Aorta (tissue), 5 donors: ENCODE measurements around the gene CNTLN. TPM values are rescaled to one million over a fixed set of nuclear protein-coding genes. Genes with fewer than 3 reads are reported as not detected.
"Not testable (repeated sequence)": the region's sequence is repeated elsewhere in the genome, so short reads cannot be mapped to it uniquely, and the experiment has no call there.

Experiments
- ATAC-seq: fragments of 200-7000 bp; cut with Tn5 transposase; one replicate; pipeline ENCODE4 v1.9.1; 2022; ENCODE audit warnings: moderate library complexity; ENCODE audit not compliant: low FRiP score
- DNase-seq, 2 donors: peaks; one replicate each; pipeline ENCODE4 v3.0.0-alpha.2; 2020
- H3K27ac ChIP-seq, 2 donors: one replicate each; pipeline ENCODE4 v1.5.1; 2013; ENCODE audit warnings: low read length in 2 of 2, mild to moderate bottlenecking in 2 of 2, moderate library complexity in 2 of 2, control low read depth in 1 of 2, inconsistent platforms in 1 of 2, low read depth in 1 of 2
- H3K27me3 ChIP-seq, 2 donors: one replicate each; pipeline ENCODE4 v1.6.1; 2013; ENCODE audit warnings: control low read depth in 1 of 2, low read length in 1 of 2, mild to moderate bottlenecking in 1 of 2, moderate library complexity in 1 of 2; ENCODE audit not compliant: insufficient read depth in 2 of 2, control insufficient read depth in 1 of 2
- H3K36me3 ChIP-seq, 2 donors: one replicate each; pipeline ENCODE4 v1.6.1; 2013; ENCODE audit warnings: control low read depth in 1 of 2, low read length in 1 of 2, mild to moderate bottlenecking in 1 of 2; ENCODE audit not compliant: insufficient read depth in 2 of 2, control insufficient read depth in 1 of 2
- H3K4me1 ChIP-seq, 2 donors: one replicate each; pipeline ENCODE4 v1.6.1; 2013; ENCODE audit warnings: low read length in 2 of 2, control low read depth in 1 of 2, mild to moderate bottlenecking in 1 of 2, moderate library complexity in 1 of 2; ENCODE audit not compliant: insufficient read depth in 2 of 2, control insufficient read depth in 1 of 2
- H3K4me3 ChIP-seq, 2 donors: one replicate each; pipeline ENCODE4 v1.5.1; 2013; ENCODE audit warnings: low read length in 2 of 2, control low read depth in 1 of 2, mild to moderate bottlenecking in 1 of 2
- H3K9me3 ChIP-seq: one replicate; pipeline ENCODE4 v1.6.1; 2013; ENCODE audit warnings: mild to moderate bottlenecking, low read length; ENCODE audit not compliant: control insufficient read depth
- whole genome bisulfite sequencing, 2 donors: extraction: QIAGEN DNeasy Blood & Tissue Kit; methylation state at CpG; one replicate each; pipeline ENCODE4 v1.1.7; 2013; 5-methylcytosine and 5-hydroxymethylcytosine counted together
- intact Hi-C, 2 donors: fragments of 100-400 bp; cut with DNase I; formaldehyde crosslinking; loops; one replicate each; pipeline versions ENCODE4 v1.14.2 to v1.15.0; 2022
- polyA plus RNA-seq, 2 donors: library from polyadenylated mRNA; stranded (reverse); fragments of 200-250 nt; gene quantifications; one replicate each; pipeline ENCODE4 v1.2.3, GENCODE V29; 2013
- total RNA-seq, 2 donors: library from RNA; stranded (reverse); fragmentation: NEBNext Ultra II Directional; extraction: Animal tissue kit (Norgen Biotek cat#: 25700); gene quantifications; one replicate each; pipeline ENCODE4 v1.2.1, GENCODE V29; 2021
- donor health status: healthy with polysubstance abuse.
- donor health status: Bipolar disorder and iron deficiency.
- donor health status: DM: no; HTN: no; CAD: no.
- donor health status: DM: no; HTN: no; CAD: no.
- donor health status: DM: yes; HTN: yes; CAD: no.

Gene CNTLN
- total and polyA plus RNA-seq, 4 donors, result 2.6 to 17.0 (median 8.6) TPM

DNA sequence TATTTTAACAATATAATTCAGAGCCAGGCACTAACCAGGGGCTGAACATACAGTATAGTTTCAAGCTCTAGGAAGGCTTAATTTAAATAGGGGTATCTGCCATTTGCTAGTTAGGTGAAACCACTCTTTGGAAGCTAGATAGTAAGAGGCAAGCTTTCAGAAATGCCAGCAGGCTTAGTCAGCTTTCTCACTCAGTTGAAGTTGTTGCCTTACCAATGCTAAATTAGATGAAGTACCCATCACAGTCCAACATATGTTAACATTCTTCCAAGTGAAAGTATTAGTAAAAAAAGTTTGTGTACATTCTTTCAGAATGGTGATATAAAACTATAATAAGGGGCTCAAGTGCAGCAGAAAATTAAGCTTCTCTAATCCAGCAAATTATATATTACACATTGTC lies 215.0 kb downstream of the CNTLN start:
- intact Hi-C loops, result no loop called here
- Histone ChIP-seq H3K4me3 (no peak overlapping the region), H3K36me3 (no peaks in the 10 kb centered on the region)

DNA sequence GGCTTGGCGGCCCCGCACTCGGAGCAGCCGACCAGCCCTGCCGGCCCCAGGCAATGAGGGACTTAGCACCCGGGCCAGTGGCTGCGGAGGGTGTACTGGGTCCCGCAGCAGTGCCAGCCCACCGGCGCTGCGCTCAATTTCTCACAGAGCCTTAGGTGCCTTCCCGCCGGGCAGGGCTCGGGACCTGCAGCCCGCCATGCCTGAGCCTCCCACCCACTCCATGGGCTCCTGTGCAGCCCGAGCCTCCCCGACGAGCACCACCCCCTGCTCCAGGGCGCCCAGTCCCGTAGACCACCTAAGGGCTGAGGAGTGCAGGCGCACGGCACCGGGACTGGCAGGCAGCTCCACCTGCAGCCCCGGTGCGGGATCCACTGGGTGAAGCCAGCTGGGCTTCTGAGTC lies 219.2 kb downstream of the CNTLN start:
- H3K9me3 ChIP-seq, H3K4me1 ChIP-seq, H3K4me3 ChIP-seq, H3K27ac ChIP-seq, H3K27me3 ChIP-seq, intact Hi-C loops, ATAC-seq, DNase-seq, H3K36me3 ChIP-seq: not testable (repeated sequence)
- WGBS, 2 donors, result 93 to 98% methylated on average over 24 to 25 of the region's 25 CpGs

More for the DNA sequence above, 215.0 kb downstream of the CNTLN start:
- no peak for DNase-seq
- Histone ChIP-seq H3K27me3 (no peaks in the 10 kb centered on the region), H3K27ac (no peak overlapping the region), H3K9me3 (no peaks in the 10 kb centered on the region), H3K4me1 (no peaks in the 10 kb centered on the region)
- no peak for ATAC-seq

DNA sequence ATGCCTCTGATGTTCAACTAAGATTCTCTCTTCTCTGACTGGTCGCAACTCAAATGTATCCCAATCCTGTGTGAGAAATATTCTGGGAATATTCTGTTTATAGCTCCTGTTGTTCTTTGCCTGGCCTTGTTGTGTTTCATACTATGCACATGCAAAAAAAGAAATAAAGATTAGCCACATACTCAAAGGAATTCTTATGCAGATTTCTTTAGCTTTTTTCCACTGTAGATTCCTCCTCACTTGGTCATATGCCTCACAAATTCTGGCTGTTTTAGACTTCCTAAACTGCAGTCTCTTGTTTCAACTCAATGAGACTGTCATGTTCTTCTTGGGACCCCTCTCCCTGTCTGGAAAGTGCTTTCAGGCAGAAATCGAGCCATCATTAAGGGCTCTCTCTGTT lies 226.5 kb downstream of the CNTLN start:
- H3K4me3 ChIP-seq, result no peak overlapping the region
- ATAC-seq (no peak), DNase-seq (no peak)
- intact Hi-C loops, result no loop called here
- no peak overlapping the region for H3K27ac ChIP-seq
- H3K9me3 ChIP-seq, result no peaks in the 10 kb centered on the region
- H3K4me1 ChIP-seq, result no peaks in the 10 kb centered on the region
- H3K27me3 ChIP-seq, result no peaks in the 10 kb centered on the region
- WGBS, 2 donors, result 66 to 72% methylated on average over 2 of the region's 2 CpGs
- H3K36me3 ChIP-seq, result no peaks in the 10 kb centered on the region

DNA sequence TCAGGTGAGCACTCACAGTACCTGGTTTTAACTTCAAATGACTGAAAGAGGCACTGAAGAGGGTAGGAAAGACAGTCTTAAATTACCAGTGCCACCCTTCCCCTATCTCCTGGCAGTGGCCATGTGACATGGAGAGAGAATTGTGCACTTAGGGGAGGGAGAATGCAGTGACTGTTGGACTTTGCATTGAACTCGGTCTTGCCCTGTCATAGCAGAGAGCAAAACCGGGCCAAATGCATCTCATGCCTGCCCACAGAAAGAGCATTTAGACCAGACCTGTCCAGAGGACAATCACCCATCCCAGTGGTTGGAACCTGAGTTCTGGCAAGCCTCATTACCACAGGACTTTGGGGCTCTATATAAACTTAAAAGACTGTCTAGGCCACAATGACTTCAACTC lies 232.2 kb downstream of the CNTLN start:
- H3K36me3 ChIP-seq, result peaks cover 5 to 6% of the 10 kb centered on the region in 2 donors
- intact Hi-C loops, result no loop called here
- H3K27me3 ChIP-seq, result no peaks in the 10 kb centered on the region
- no peak overlapping the region for H3K4me3 ChIP-seq
- no peak overlapping the region for H3K27ac ChIP-seq
- peaks cover 2% of the 10 kb centered on the region for H3K9me3 ChIP-seq
- ATAC-seq, result no peak
- H3K4me1 ChIP-seq, result no peaks in the 10 kb centered on the region
- no peak for DNase-seq
- 94 to 98% methylated on average over 2 of the region's 2 CpGs for WGBS, 2 donors

DNA sequence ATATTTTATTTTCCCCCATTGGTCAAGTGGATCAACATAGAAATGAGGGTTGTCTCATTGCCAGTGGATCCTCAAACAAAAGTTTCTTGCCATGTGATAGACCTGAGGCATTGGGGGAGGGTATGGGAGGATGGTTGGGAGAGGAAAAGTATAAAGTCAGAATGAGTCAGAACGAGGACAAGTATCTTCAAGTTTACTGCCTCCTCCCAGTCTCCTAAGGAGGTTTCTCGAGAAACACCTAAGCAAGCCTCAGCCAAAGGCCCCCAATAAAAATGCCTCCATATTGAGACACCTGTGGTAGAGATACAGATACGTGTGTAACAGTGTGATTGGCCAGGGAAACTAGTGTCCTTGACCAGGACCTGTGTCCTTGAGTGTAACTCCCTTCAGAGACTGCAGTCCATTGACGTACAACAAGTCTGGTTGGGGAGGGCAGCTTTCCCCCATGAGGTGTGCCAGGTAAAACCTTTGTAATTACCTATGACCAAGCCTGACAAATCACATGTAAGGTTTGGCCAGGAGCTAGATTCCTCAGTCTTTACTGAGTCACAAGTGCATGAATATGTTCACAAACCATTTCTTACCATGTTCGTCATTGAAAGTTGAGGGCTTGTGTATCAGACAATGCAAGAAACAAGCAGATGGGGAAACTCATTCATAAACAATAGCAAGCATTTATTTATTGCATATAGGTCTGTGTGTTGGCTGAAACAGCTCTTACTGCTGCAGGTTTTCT lies 245.5 kb downstream of the CNTLN start:
- no peak for ATAC-seq
- DNase-seq, result no peak
- Histone ChIP-seq H3K36me3 (no peaks in the 10 kb centered on the region), H3K9me3 (no peaks in the 10 kb centered on the region), H3K27me3 (no peaks in the 10 kb centered on the region), H3K4me3 (no peak overlapping the region), H3K27ac (no peak overlapping the region), H3K4me1 (no peaks in the 10 kb centered on the region)
- intact Hi-C loops, result no loop called here
- 97 to 98% methylated on average over 5 of the region's 5 CpGs for WGBS, 2 donors

DNA sequence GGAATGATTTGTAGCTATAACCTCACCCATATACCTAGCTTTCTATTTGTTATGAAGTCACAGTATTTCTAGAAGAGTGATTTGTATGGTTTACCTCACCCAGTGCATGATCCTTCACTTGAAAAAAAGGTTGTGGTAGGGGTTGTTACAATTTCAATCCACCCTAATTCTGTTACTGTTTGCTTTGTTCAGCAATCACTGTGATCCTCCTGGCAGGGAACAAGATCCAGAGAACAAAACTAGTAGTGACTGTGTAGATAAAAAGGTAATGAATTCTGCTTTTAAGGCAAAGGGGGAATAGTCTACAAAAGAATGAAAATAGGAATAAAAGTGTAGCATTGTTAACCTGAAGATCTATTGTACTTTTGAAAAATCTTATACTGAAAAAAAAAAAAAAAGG lies 252.7 kb downstream of the CNTLN start:
- no peak overlapping the region for H3K27ac ChIP-seq
- H3K9me3 ChIP-seq, result no peaks in the 10 kb centered on the region
- no peak for ATAC-seq
- H3K27me3 ChIP-seq, result no peaks in the 10 kb centered on the region
- no peak overlapping the region for H3K4me3 ChIP-seq
- no peak for DNase-seq
- H3K36me3 ChIP-seq, result no peaks in the 10 kb centered on the region
- intact Hi-C loops, result no loop called here
- H3K4me1 ChIP-seq, result peaks cover 0 to 2% of the 10 kb centered on the region in 2 donors

DNA sequence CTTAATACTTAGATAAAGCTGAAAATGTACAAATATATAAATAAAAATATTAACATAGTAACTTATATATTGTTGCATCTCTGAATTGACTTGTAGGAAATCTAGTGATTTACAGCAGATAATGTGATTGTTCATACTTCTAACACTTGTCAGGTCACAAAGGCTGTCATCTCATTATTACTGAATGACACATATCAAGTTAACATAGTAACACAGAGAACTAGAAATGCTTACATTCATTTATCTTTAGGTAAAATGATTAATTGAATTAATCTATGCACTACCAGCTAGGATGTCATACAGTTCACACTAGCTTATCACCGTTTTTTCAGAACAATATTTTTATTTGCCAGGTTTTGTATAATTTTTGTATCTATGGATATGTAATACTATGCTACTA lies 254.2 kb downstream of the CNTLN start:
- Histone ChIP-seq H3K27ac (no peak overlapping the region), H3K4me3 (no peak overlapping the region), H3K27me3 (no peaks in the 10 kb centered on the region), H3K36me3 (no peaks in the 10 kb centered on the region), H3K9me3 (no peaks in the 10 kb centered on the region), H3K4me1 (peaks cover 0 to 2% of the 10 kb centered on the region in 2 donors)
- ATAC-seq, result no peak
- WGBS, 2 donors, result 0% methylated on average over 1 of the region's 1 CpG
- no peak for DNase-seq
- intact Hi-C loops, result no loop called here

DNA sequence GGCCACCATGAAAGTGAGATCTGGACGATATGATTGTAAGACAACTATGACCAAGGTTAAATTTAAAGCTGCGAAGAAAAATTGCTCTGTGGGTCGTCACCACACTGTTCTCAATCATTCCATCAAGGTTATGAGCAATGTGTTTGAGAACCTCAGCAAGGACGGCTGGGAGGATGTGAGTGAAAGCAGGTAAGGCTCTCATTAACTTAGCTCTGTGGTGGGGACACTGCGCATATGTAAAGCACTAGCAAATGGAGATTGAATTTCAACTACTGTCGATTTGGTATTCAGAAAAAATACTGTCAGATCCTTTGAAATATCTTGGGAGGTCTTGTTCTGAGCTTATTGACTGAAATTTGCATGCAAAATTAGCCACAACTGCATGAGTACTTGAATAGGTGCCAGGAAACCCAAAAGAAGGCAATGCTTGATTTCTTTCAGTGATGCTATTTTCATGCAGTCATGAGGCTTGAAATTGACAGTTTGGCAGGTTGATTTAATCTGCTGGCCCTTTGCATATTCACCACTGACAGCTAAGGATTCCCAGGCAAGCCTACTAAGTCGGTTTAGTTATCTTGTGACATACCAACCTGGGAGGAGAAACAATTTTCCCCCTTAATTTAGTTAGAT lies 260.2 kb downstream of the CNTLN start:
- Histone ChIP-seq H3K4me3 (no peak overlapping the region), H3K27ac (no peak overlapping the region), H3K4me1 (no peaks in the 10 kb centered on the region), H3K36me3 (no peaks in the 10 kb centered on the region), H3K27me3 (no peaks in the 10 kb centered on the region), H3K9me3 (no peaks in the 10 kb centered on the region)
- no peak for ATAC-seq
- 65% methylated on average over 7 of the region's 7 CpGs for WGBS, 2 donors
- intact Hi-C loops, result no loop called here
- DNase-seq, result no peak

DNA sequence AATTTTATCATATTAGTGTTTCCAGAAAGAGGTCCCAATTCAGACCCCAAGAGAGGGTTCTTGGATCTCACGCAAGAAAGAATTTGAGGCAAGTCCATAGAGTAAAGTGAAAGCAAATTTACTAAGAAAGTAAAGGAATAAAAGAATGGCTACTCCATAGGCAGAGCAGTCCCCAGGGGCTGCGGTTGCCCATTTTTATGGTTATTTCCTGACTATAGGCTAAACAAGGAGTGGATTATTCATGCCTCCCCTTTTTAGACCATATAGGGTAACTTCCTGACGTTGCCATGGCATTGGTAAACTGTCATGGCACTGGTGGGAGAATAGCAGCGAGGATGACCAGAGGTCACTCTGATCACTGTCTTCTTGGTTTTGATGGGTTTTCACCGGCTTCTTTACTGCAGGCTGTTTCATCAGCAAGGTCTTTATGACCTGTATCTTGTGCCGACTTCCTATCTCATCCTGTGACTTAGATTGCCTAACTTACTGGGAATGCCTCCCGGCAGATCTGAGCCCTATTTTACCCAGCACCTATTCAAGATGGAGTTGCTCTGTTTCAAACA lies 262.4 kb downstream of the CNTLN start:
- WGBS, 2 donors, result 91 to 92% methylated on average over 7 of the region's 7 CpGs
- ATAC-seq, intact Hi-C loops, H3K27me3 ChIP-seq, H3K36me3 ChIP-seq, H3K4me1 ChIP-seq, H3K27ac ChIP-seq, DNase-seq, H3K9me3 ChIP-seq, H3K4me3 ChIP-seq: not testable (repeated sequence)
